ENCODE data around the gene MYH4.

The MYH4 gene

DNA sequence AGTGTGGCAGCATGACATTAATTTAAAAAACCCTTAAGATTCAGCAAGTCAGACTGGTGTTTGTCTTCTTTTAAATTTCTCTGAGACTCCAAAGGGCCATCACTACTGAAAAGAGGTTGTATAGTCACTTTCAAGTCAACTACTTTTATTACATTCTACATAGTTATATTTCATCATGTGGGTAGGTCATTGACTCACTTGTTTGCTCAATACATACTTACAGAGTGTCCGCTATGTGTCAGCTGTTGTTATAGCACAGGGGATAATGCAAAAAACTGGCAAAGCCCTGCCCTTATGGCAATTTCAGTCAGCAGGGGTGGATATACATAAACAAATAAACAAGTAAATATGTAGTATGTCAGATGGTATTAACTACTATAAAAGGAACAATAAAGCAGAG lies 2.5 kb upstream of the MYH4 start:
- Histone ChIP-seq H3K27ac (no peak overlapping the region), H3K9me3 (no peaks in the 10 kb centered on the region), H3K36me3 (no peaks in the 10 kb centered on the region), H3K4me1 (no peaks in the 10 kb centered on the region), H3K4me3 (no peak overlapping the region), H3K27me3 (no peaks in the 10 kb centered on the region)
- TF ChIP-seq, protein P1, sequence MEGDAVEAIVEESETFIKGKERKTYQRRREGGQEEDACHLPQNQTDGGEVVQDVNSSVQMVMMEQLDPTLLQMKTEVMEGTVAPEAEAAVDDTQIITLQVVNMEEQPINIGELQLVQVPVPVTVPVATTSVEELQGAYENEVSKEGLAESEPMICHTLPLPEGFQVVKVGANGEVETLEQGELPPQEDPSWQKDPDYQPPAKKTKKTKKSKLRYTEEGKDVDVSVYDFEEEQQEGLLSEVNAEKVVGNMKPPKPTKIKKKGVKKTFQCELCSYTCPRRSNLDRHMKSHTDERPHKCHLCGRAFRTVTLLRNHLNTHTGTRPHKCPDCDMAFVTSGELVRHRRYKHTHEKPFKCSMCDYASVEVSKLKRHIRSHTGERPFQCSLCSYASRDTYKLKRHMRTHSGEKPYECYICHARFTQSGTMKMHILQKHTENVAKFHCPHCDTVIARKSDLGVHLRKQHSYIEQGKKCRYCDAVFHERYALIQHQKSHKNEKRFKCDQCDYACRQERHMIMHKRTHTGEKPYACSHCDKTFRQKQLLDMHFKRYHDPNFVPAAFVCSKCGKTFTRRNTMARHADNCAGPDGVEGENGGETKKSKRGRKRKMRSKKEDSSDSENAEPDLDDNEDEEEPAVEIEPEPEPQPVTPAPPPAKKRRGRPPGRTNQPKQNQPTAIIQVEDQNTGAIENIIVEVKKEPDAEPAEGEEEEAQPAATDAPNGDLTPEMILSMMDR (IDR thresholded peaks at IDR 0.05), result no peak
- intact Hi-C loops (cut with DNase I; ENCODE audit: low total_unique reads), result no loop called here
- DNase-seq, result no peak

DNA sequence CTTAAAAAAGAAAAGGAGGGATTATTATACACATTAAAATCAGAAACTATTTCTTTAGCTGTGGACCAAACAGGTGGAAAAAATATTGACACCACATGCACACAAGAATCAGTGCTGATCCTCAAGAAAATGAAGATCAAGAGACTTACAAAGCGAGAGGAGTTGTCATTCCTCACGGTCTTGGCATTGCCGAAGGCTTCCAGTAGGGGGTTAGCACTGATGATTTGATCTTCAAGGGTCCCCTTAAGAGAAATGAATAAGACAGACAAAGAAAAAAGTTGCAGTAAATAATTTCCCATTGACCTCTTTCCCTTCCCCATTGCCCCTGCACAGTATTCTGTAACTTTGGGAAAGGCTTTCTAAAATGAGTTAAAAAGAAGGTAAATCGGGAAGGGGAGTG lies 6.0 kb downstream of the MYH4 start:
- Histone ChIP-seq H3K36me3 (no peaks in the 10 kb centered on the region), H3K27ac (no peak overlapping the region), H3K4me1 (no peaks in the 10 kb centered on the region), H3K27me3 (no peaks in the 10 kb centered on the region), H3K9me3 (no peaks in the 10 kb centered on the region), H3K4me3 (no peak overlapping the region)
- intact Hi-C loops (cut with DNase I; ENCODE audit: low total_unique reads), result no loop called here
- TF ChIP-seq, protein P1 (IDR thresholded peaks at IDR 0.05), result no peak
- DNase-seq, result no peak

DNA sequence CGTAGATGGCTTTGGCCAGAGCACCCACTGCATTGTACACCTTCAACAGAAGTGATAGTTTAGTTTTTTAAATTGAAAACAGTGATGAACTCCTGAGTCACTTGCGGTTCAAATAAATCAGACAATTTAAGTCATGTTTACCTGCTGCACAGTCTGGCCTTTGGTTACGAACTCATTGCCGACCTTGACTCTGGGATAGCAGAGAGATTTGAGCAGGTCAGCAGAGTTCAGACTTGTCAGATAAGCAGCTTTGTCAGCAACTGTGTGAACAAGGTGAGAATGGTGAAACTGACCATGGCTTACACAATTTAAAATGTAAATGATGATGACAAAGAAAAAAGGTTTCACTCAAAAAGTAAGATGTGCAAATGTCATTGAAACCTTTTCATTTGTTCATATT lies 9.3 kb downstream of the MYH4 start:
- no peak for DNase-seq
- Histone ChIP-seq H3K9me3 (no peaks in the 10 kb centered on the region), H3K27me3 (no peaks in the 10 kb centered on the region), H3K36me3 (no peaks in the 10 kb centered on the region), H3K4me3 (no peak overlapping the region), H3K4me1 (no peaks in the 10 kb centered on the region), H3K27ac (no peak overlapping the region)
- intact Hi-C loops (cut with DNase I; ENCODE audit: low total_unique reads), result no loop called here
- TF ChIP-seq, protein P1 (IDR thresholded peaks at IDR 0.05), result no peak

DNA sequence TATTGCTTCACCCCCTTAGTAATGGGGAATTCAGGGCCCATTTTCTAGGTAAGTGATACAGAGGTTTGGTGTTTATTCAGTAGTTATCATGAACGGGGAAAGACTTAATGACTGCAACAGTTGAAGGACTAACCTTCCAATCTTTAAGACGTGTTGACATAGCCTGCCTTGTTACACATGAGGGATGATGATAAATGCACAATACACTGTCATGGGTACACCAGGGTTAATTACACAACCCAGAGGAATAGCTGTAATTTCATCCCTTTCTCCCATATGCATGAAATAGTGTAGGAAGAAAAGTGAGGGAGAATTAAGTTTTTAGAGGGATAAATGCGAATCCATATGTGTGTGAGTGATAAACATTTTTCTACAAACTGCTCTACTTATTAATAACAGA lies 10.7 kb downstream of the MYH4 start:
- H3K4me1 ChIP-seq, result no peaks in the 10 kb centered on the region
- no peak overlapping the region for H3K27ac ChIP-seq
- TF ChIP-seq, protein P1 (IDR thresholded peaks at IDR 0.05), result no peak
- intact Hi-C loops (cut with DNase I; ENCODE audit: low total_unique reads), result no loop called here
- no peaks in the 10 kb centered on the region for H3K36me3 ChIP-seq
- no peak overlapping the region for H3K4me3 ChIP-seq
- no peak for DNase-seq
- H3K27me3 ChIP-seq, result no peaks in the 10 kb centered on the region
- no peaks in the 10 kb centered on the region for H3K9me3 ChIP-seq

DNA sequence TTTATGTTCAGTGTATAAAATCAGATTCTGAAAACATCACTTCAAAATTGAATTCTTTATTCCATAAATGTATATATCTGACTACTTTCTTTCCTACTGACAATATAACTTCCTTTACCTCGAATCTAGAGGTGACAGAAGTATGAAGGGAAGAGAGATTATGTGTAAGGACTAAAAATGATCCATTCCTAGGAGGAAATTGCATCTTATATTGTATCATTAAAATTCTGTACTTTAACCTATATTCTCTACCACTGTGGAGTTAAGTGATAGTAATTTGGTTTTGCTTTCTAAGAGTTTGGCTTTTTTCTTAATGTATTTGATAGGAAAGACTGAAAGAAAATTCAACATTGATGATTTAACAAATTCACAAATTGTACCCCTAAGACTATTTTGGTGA lies 11.4 kb downstream of the MYH4 start:
- TF ChIP-seq, protein P1 (IDR thresholded peaks at IDR 0.05), result no peak

More for the DNA sequence above, 11.4 kb downstream of the MYH4 start:
- H3K27me3 ChIP-seq, result no peaks in the 10 kb centered on the region
- H3K9me3 ChIP-seq, result no peaks in the 10 kb centered on the region
- no peak overlapping the region for H3K4me3 ChIP-seq
- no peak overlapping the region for H3K27ac ChIP-seq
- H3K4me1 ChIP-seq, result no peaks in the 10 kb centered on the region
- no peak for DNase-seq
- intact Hi-C loops (cut with DNase I; ENCODE audit: low total_unique reads), result no loop called here
- no peaks in the 10 kb centered on the region for H3K36me3 ChIP-seq
